Measurements from ENCODE around the gene CPA1. TPM values are rescaled to one million over a fixed set of nuclear protein-coding genes. Genes with fewer than 3 reads are reported as not detected.

The CPA1 gene
- total RNA-seq, 1 donor from 2014 or later: 4.1 TPM

DNA sequence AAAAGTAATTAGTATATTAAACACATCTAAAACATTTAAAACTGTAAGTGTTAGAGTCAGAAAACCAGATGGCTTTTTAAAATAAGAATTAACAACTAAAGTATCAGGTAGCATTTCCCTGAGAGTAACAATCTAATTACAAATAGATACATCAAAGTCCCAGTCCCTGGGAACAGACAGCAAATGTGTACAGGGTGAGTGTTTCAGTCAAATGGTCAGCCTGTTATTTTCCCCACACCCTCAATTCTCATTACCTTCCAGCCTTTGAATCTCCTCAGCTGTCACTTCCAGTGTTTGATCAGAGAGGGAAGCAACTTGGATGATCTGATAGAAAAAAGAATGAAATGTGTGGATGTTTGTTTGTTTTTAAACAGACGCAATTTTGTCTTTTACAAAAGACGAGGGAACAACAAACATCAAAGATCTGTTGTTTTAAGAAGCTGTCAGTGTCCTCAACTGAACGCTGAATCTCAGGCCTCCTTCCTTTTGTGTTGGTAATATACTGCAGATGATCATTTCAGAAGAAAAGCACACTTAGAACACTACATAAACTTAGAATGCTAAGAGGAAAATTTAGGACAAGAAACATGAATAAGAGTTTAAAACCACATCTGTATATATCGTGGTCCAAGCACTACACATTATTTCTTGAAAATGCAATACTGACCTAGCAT, 30.7 kb downstream of the CPA1 start:
- intact Hi-C loops (cut with DNase I): no loop called here
- DNase-seq (ENCODE audit: low spot score) (no peak), ATAC-seq (no peak)

DNA sequence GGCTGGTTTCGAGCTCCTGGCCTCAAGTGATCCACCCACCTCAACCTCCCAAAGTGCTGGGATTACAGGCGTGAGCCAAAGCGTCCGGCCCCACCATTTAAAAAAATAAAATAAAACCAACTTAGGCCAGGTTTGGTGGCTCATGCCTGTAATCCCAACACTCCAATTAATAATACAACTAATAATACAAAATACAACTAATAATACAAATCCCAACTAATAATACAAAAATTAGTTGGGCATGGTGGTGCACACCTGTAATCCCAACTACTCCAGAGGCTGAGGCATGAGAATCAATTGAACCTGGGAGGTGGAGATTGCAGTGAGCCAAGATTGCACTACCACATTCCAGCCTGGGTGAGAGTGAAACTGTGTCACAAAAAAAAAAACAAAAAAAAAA, 32.9 kb downstream of the CPA1 start:
- DNase-seq (ENCODE audit: low spot score) (no peak), ATAC-seq (no peak)

DNA sequence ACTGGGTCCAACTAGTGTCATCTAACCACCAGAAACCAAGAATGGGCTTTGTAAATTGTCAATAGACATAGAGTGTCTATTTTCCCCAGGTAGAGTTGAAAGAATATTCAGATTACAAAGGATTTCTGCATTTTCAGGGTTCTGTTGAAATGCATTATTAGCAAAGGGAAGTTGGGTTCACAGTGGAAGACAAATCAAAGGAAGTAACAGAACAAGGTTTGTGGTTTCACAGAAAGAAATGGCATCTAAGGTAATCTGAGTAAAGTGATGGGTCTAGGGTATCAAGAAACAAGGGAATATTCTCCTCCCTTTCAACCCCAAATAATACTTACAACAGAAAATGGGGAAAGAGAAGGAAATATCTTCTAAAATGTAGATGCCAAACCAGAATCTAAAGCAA, 34.7 kb downstream of the CPA1 start:
- ATAC-seq (no peak), DNase-seq (ENCODE audit: low spot score) (no peak)
- intact Hi-C loops (cut with DNase I): no loop called here

More for the DNA sequence above, 32.9 kb downstream of the CPA1 start:
- intact Hi-C loops (cut with DNase I): no loop called here

DNA sequence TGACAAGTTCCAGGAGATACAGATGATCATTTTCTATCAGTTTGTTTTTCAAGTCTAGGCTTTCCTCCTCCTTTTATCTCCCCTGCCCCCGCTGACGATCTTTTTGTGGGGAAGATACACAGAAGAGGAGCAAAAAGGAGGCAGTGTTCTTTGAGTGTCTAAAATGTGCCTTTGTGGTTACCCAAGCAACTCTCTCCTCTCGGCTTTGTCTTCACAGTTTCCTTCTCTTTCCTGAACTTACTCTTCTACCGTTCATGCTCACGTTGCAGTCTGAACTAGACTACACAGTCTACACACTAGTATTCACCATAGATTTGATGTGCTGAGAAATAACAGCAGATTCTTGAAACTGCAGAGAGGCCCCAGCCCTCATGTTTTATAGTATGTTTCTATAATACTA, 36.9 kb downstream of the CPA1 start:
- intact Hi-C loops (cut with DNase I): no loop called here
- peak; percentile 56 for ATAC-seq
- DNase-seq (ENCODE audit: low spot score): no peak

DNA sequence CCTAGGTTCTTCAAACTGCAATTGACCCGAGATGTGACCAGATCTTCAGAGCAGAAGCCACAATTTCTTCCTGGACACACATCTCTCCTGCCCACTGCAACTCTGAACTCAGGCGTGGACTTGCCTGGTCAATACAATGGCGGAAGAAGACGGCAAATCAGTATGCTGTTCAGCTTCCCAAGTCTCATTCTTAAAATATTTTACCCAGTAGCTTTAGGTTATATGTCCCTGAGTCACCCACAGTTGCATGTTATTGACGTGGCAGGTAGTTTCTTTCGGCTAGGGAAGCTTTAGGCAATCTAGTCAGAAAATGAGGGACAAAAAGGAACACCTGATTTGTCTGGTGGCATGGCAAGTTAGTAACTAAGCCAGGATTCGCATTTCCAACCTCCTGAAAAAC, 38.0 kb downstream of the CPA1 start:
- intact Hi-C loops (cut with DNase I): no loop called here
- no peak for DNase-seq (ENCODE audit: low spot score)

DNA sequence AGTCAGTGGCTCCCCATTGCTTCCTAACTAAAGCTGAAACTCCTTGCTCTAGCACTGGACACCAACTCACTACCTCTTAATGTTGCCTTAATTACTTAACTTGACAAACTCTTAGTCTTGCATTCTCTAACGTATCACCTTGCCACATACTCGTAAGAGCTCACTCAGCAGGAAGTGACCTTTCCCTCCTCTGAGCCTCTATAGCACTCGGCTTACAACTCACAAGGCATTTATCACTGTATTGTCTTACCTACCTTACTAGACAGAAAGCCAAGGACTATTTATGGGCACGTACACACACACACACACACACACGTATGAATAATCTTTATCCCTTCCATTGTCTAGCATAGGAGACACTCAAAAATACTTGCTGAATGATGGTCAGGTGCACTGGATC, 39.4 kb downstream of the CPA1 start:
- ATAC-seq (no peak), DNase-seq (ENCODE audit: low spot score) (no peak)
- intact Hi-C loops (cut with DNase I): no loop called here

More for the DNA sequence above, 38.0 kb downstream of the CPA1 start:
- ATAC-seq: no peak

DNA sequence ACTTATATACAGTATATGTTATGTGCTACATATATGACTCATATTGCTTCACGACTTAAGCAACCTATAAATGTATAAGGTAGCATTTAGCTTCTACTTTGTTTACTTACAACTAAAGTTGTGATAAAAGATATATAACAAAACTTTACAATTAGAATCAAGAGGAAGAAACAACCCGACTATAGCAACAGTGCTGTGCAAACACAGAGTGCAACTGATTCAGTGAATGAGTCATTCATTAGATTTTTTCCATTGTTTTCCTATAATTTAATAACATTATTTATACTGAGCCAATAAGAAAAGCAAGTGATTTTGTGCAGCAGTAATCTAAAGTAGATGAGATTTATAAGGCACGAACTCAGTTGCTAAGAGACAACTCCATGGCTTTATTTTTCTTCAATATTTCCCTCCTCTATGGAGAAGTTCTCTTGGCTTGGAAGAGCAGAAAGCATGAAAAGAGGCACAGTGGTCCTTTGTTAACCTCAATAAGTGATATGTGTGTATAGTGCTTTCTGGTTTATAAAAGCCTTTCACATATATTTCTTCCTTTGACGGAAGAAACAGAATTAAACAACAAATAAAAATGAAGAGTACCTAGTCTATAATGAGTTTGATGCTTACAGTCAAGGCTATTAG, 40.8 kb downstream of the CPA1 start:
- DNase-seq (ENCODE audit: low spot score): no peak
- peak; percentile 45 for ATAC-seq
- intact Hi-C loops (cut with DNase I): no loop called here

DNA sequence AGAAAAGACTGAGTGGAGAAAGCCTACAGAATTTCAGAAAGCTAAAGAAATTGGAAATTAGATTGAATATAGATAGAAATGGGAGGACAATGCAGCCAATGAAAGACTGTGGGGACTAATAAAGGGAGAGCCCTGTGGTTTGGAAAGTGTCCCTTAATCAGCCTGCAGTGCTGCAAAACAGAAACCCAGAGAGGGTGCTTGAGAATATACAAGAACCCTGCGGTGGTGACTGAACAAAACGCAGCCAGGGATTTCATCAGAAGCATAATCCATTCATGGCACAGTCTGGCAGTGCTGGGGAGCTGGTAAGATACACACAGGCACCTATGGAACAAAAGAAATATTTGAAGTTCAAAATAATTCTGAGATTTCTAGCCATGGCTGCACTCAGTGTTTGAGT, 41.4 kb downstream of the CPA1 start:
- no peak for DNase-seq (ENCODE audit: low spot score)
- ATAC-seq: peak; percentile 80
- intact Hi-C loops (cut with DNase I): no loop called here

DNA sequence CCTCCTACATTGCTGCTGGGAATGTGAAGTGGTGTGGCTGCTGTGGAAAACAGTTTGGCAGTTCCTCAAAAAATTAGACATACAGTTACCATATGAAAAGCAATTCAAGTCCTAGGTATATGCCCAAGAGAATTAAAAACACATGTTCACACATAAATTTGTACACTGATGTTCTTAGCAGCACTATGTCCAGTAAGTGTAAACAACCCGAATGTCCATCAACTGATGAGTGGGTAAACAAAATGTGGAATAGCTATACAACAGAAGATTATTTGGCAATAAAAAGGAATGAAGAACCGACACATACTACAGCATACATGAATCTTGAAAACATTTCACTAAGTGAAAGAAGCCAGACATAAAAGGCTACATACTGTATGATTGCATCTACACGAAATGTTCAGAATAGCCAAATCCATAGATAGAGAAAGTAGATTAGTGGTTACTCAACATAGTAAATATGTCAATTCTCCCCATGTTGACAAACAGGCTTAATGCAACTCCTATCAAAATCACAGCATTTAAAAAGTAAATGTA, 43.3 kb downstream of the CPA1 start:
- ATAC-seq (no peak), DNase-seq (ENCODE audit: low spot score) (no peak)
- intact Hi-C loops (cut with DNase I): no loop called here

DNA sequence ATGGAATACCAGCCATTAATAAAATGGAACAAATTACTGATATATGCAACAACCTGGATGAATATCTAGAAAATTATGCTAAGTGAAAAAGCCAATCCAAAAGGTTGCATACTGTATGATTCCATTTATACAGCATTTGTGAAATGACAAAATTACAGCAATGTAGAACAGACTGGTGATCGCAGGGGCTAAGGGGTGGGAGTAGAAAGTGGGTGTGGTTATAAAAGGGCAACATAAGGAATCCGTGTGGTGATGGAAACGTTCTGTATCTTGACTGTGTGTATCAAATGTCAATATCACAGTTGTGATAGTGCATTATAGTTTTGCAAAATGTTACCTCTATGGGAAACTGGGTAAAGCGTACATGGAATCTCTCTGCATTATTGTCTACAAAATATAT, 45.5 kb downstream of the CPA1 start:
- ATAC-seq (no peak), DNase-seq (ENCODE audit: low spot score) (no peak)
- intact Hi-C loops (cut with DNase I): no loop called here

DNA sequence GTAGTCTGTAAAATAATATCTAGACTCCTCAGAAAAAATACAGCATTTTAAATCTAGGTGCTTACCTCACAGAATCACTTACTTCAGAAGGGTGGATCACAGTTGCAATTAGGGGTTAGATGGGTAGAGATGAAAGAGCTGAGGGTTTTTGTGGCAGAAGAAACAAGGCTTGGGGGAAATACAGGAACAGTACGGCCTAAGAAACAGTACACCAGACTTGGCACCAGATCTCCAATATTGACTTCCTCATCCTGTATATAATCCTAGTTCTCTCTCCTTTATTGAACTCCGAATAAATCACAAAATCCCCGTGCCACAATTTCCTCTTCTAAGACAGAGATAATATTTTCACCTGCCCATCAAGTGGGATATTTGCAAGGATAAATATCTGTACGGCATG, 46.3 kb downstream of the CPA1 start:
- DNase-seq (ENCODE audit: low spot score) (no peak), ATAC-seq (no peak)
- intact Hi-C loops (cut with DNase I): no loop called here

DNA sequence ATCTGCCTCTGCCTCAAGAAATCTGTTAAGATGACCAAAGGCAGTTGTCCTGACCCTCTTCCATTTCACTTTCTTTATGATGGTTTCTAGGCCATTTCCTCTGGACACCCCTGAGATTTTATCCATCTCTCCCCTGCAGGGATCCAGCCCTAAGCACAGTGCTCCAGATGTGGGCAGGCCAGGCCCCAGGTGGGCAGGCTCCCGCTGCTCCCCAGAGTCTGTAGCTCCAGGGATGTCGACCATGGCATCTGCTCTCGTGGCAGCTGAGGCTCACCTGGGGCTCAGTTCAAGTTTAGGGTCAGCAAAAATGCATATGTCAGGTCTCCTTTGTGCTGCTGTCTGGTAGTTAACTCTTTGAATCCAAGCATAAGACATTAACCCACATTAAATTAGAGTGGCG, 48.7 kb downstream of the CPA1 start:
- ATAC-seq: no peak
- intact Hi-C loops (cut with DNase I): no loop called here

DNA sequence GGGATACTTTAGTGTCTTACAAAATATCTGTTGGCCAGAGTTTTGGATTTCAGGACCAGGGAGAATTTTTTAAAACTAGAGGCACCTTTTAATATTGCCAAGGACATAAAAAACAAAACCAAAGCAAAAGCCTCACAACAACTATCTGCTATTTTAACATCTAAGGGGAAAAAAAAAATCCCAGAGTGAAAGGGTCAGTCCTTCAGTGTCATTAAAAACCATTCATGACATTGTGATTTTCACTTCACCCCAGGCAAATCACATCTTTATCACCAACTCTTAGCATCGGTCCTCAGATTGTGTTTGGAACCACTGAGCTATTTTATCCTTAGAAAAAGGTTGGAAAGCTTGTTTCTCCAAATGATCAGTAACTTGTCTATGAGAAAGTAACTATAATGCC, 49.8 kb downstream of the CPA1 start:
- no peak for ATAC-seq
- intact Hi-C loops (cut with DNase I): no loop called here

More for the DNA sequence above, 48.7 kb downstream of the CPA1 start:
- no peak for DNase-seq (ENCODE audit: low spot score)

DNA sequence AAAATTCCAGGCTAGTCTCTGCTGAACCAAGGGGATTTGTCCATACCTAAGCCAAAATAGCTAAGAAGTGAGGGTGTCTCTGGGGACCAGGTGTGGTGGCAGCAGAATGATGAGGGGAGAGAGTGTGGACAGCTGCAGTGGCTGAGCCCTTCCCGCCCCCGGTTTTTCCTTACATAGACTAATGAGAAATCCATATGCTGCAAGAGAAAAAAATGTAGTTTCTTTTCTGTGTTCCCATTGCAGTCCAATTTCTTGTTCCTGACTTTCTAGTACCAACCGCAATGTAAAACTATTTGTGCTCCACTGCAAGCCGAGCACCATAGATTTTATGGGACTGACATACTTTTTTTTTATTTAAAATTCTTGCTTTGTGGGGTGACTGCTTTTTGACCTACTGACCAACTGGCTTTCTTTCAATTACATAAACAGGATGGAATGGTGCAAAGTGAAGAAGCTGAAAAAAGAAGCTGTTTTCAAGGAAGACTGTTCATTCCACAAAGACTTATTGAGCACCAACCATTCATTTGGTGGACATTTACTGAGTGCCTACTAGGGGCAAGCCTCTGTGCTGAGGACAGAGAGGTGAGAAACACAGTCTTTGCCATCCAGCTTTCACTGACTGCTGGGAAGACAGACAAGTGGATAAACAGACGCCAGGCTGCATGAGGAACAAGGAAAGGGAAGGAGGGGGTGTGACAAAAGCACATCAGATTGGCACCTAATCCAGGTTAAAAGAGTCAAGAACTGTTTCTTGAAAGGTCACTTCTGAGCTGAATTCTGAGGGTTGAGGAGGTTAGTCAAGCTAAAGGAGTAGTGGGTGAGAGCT, 50.8 kb downstream of the CPA1 start:
- intact Hi-C loops (cut with DNase I): no loop called here
- ATAC-seq (peak; percentile 25), DNase-seq (ENCODE audit: low spot score) (no peak)

More for the DNA sequence above, 49.8 kb downstream of the CPA1 start:
- DNase-seq (ENCODE audit: low spot score): no peak

DNA sequence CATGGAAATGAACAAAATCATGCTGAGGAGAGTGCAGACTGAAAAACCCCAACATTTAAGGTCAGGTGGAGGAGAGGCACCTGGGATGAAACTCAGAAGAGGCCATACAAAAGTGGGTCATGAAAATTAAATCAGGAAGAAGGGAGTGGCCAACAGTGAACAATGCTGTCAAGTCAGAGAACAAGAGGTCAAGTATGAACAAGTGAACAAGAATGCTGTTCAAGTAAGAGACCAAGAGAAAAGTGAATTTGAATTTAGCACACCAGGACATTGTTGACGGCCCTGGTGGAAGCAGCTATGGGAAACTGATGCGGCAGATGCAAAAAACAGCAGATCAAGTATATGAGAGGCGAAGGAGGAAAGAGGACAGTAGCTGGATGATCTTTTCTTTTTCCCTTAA, 52.6 kb downstream of the CPA1 start:
- ATAC-seq: peak; percentile 50
- intact Hi-C loops (cut with DNase I): no loop called here
- no peak for DNase-seq (ENCODE audit: low spot score)

DNA sequence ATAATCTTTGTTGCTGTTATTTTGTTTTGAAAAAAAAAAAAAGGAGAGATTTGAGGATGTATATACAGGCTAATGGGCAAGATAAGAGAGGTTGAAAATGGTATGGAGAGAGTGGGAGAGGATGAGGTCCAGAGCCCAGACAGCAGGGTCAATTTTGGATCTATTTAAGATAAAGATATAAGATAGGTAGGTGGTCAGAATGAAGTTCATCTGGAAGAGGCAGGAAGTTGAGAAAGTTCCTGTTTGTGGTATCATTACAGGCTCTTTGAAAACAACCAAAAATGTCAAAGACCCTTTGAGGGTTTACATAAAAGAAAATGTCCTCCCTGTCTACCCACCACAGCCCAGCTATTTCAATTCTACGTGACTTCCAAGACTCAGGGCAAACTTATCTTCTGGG, 53.0 kb downstream of the CPA1 start:
- ATAC-seq: no peak
- intact Hi-C loops (cut with DNase I): no loop called here
- DNase-seq (ENCODE audit: low spot score): no peak

DNA sequence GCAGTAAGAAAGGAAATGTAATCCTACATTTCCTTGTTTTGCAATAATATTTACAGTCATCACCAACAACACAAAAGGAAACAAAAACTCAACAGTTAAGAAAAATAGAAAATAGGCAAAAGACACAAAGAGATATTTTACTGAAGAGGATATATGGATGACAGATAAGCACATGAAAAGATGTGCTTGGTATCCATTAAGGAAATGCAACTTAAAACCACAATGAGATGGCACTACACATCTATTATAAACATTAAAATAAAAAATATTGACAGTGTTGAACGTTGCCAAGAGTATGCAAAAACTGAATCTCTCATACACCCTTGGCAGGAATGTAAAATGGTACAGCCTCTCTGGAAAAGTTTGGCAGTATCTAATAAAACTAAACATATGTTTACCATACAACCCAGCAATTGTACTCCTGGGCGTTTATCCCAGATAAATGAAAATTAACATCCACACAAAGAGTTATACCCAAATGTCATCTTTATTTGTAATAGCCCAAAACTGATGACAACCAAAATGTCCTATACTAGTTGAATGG, 55.1 kb downstream of the CPA1 start:
- intact Hi-C loops (cut with DNase I): no loop called here
- DNase-seq (ENCODE audit: low spot score) (no peak), ATAC-seq (no peak)

DNA sequence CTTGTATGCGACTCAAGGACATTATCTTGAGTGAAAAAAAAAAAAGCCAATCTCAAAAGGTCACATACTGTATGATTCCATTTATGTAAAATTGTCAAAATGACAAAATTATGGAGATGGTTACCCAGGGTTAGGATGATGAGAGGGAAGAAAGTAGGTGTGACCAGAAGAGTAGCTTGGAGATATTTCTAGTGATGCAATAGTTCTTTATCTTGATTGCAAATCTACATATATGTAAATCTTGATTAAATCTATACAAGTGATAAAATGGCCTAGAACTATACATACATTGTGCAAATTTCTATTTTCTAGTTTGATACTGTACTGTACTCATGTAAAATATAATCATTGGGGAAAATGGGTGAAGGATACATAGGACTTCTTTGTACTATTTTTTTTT, 56.0 kb downstream of the CPA1 start:
- DNase-seq (ENCODE audit: low spot score) (no peak), ATAC-seq (no peak)
- intact Hi-C loops (cut with DNase I): no loop called here
